ENCODE data around the gene PCDHGB4.
"Not testable (repeated sequence)": the region's sequence is repeated elsewhere in the genome, so short reads cannot be mapped to it uniquely, and the experiment has no call there.

Gene PCDHGB4

DNA sequence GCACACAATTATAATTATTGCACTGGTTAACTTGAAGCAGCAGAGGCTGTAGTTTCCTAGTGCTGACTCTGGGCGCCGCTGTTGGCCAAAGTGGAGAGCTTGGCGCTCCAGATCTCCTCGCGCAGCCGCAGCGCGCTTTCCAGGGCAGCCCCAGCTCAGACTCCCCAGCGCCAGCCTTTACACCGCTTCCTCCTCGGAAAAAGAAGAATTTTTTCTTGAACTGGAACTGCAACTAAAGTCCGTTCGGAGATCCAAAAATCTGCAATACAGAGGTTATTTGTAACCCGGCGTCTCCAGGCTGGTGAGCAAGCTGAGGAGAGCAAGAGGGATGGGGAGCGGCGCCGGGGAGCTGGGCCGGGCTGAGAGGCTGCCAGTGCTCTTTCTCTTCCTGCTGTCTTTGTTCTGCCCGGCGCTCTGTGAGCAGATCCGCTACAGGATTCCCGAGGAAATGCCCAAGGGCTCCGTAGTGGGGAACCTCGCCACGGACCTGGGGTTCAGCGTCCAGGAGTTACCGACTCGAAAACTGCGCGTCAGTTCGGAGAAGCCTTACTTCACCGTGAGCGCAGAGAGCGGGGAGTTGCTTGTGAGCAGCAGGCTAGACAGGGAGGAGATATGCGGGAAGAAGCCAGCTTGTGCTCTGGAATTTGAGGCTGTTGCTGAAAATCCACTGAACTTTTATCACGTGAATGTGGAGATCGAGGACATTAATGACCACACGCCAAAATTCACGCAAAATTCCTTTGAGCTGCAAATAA lies at the start of gene PCDHGB4:
PCDHGB4 (plus strand) TSS at position 142 of the 755 bp plus-strand sequence; CDS start at position 329, 187 bp downstream.
- peak; percentile 43 to 60 (median 56) for DNase-seq

DNA sequence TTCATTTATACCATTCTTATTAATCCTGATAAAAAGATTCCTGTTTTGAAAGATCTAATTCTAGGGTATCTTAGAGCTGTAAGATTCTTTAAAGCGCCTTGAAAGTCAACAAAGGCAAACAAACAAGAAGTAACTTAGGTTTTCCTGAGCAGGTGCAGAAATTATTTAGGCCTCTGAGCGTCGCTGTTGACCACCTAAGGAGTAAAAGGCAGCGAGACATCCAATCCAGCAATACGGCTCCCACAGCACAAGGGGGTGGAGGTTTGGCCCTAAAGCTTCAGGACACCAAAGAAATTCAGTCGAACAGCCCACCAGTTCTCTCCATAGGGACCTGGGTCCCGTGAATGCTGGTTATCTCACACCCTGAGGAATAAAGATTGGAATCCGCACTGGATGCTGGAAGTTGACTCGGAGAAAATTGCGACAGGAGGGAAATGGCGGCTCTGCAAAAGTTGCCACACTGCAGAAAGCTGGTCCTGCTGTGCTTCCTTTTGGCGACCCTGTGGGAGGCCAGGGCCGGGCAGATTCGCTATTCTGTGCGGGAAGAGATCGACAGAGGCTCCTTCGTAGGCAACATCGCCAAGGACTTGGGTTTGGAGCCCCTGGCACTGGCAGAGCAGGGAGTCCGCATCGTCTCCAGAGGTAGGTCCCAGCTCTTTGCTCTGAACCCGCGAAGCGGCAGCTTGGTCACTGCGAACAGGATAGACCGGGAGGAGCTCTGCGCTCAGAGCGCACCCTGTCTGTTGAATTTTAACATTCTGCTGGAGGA lies 48.8 kb upstream of the PCDHGB4 start, which contains the start of gene PCDHGA2:
PCDHGA2 (plus strand) TSS at position 223 of the 769 bp plus-strand sequence.
- DNase-seq = no peak

DNA sequence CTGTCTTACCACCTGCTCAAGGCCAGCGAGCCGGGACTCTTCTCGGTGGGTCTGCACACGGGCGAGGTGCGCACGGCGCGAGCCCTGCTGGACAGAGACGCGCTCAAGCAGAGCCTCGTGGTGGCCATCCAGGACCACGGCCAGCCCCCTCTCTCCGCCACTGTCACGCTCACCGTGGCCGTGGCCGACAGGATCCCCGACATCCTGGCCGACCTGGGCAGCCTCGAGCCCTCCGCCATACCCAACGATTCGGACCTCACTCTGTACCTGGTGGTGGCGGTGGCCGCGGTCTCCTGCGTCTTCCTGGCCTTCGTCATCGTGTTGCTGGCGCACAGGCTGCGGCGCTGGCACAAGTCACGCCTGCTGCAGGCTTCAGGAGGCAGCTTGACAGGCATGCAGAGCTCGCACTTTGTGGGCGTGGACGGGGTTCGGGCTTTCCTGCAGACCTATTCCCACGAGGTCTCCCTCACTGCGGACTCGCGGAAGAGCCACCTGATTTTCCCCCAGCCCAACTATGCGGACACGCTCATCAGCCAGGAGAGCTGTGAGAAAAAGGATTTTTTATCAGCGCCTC lies 46.6 kb upstream of the PCDHGB4 start:
- not testable (repeated sequence) for DNase-seq

DNA sequence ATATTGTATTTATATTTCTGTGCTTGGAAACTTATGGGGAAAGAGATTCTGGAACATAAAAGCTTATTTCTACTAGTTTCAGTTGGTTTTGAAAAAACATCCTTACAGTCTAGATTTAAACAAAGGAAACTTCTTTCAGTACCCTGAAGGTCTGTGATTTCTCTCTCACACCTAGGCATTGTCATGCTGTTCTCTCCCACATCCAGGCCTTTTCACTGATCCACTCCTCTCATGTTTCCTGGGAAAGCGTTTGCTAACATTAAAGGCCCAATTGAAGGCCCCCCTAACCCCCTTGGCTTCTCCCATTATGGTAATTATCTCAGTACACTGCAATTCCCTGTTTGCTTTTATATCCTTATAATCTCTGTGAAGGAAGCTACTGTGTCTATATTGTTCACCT lies 44.7 kb upstream of the PCDHGB4 start:
- DNase-seq = no peak

DNA sequence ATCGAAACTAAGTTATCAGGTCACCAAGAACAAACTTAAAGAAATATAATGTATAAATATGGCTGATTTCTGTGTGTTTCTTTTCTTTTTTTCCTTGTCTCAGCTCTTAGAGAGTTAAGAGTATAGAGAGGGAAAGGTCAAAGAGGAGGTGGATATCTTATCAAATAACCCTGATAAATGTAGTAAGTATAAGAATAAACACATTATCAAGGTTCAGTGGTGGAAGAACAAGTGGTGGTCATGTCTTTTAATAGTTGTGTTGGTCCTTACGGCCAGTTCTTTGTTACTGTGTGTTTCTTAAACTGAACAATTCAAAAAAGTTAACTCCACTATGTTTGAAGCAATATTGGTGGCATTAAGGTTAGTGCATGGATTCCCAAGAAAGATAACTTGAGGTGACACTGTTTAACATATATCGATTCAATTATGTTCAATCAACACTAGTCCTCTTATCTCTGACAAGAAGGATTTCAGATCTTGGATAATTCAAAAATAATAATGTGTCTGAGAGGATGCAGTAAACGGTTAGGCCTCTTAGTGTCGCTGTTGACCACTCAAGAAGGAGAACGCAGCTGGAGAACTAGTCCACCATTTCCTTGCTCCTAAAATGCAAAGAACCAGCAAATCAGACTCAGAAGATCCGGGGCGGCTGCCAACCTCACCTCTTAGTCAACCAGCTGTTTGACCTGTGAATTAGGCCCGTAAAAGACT lies 44.1 kb upstream of the PCDHGB4 start, which contains the start of gene PCDHGA3:
PCDHGA3 (plus strand) TSS at position 588 of the 711 bp plus-strand sequence. CDS start 205 bp downstream, outside the sequence.
- DNase-seq = peak; percentile 32 to 38 (median 35)

DNA sequence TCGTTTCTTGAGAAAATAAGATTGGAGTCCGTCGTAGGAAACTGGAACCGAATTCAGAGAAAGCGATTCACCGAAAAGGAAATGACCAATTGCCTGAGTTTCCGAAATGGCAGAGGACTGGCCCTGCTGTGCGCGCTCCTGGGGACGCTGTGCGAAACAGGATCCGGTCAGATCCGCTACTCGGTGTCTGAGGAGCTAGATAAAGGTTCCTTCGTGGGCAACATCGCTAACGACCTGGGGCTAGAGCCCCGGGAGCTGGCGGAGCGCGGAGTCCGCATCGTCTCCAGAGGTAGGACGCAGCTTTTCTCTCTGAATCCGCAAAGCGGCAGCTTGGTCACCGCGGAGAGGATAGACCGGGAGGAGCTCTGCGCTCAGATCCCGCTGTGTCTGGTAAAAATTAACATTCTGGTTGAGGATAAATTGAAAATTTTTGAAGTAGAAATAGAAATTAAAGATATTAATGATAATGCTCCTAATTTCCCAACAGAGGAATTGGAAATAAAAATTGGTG lies 43.5 kb upstream of the PCDHGB4 start:
- no peak for DNase-seq

DNA sequence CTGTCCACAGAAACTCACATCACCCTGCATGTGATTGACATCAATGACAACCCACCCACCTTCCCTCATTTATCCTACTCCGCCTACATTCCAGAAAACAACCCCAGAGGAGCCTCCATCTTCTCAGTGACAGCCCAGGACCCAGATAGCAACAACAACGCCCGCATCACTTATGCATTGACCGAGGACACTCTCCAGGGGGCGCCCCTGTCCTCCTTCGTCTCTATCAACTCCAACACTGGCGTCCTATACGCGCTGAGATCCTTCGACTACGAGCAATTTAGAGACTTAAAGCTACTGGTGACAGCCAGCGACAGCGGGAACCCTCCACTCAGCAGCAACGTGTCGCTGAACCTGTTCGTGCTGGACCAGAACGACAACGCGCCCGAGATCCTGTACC lies 42.2 kb upstream of the PCDHGB4 start:
- DNase-seq = no peak

DNA sequence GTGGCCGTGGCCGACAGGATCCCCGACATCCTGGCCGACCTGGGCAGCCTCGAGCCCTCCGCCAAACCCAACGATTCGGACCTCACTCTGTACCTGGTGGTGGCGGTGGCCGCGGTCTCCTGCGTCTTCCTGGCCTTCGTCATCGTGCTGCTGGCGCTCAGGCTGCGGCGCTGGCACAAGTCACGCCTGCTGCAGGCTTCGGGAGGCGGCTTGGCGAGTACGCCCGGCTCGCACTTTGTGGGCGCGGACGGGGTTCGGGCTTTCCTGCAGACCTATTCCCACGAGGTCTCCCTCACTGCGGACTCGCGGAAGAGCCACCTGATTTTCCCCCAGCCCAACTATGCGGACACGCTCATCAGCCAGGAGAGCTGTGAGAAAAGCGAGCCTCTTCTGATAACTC lies 41.5 kb upstream of the PCDHGB4 start:
- not testable (repeated sequence) for DNase-seq

DNA sequence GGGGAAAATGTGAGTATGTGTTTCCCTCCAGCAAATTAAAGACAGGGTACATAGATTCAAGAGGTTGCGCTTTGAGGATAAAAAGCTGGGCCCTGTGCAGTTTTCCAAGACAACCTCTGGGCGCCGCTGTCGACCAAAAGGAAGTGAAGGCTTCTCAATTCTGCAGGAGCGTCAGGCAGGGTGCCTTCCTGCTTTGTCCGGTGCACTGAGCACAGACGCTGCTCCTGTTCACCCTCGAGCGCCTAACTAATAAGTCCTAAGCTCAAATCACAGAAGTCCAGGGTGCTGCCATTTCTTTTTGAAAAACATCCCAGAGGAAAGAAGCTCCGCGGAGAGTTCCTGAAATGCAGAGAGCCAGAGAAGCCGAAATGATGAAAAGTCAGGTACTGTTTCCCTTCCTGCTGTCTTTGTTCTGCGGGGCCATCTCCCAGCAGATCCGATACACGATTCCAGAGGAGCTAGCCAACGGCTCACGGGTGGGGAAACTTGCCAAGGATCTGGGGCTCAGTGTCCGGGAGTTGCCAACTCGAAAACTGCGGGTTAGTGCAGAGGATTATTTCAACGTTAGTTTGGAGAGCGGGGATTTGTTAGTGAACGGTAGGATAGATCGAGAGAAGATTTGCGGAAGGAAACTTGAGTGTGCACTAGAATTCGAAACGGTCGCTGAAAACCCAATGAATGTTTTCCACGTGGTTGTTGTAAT lies 37.4 kb upstream of the PCDHGB4 start, which contains the start of gene PCDHGB1:
PCDHGB1 (plus strand) TSS at position 183 of the 703 bp plus-strand sequence; CDS start at position 345, 162 bp downstream.
- peak in 2 of 3 donors; percentile 31 to 51 for DNase-seq

DNA sequence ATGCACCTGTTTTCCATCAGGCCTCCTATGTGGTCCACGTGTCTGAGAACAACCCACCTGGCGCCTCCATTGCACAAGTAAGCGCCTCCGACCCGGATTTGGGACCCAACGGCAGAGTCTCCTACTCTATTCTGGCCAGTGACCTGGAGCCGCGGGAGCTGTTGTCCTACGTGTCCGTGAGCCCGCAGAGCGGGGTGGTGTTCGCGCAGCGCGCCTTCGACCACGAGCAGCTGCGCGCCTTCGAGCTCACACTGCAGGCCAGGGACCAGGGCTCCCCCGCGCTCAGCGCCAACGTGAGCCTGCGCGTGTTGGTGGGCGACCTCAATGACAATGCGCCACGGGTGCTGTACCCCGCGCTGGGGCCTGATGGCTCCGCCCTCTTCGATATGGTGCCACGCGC lies 35.9 kb upstream of the PCDHGB4 start:
- DNase-seq = no peak

DNA sequence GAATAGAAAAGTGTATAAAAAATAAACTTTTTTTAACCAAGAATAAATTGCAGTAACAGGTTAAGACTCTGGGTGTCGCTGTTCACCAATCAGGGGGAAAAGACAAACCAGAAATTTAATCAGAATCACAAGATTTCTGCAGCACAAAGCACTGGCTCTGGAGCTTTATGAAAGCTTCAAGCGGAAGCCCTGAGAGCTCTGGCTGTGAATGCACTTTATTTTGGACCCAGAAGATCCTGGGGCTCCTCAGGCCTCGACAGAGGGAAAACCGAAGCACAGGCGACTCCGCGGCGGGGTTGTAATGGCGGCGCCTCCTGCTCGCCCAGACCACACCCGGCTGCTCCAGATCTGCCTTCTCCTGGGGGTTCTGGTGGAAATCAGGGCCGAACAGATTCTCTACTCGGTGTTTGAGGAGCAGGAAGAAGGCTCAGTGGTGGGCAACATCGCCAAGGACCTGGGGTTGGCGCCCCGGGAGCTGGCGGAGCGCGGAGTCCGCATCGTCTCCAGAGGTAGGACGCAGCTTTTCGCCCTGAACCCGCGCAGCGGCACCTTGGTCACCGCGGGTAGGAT lies 32.5 kb upstream of the PCDHGB4 start, which contains the start of gene PCDHGA4:
PCDHGA4 (plus strand) TSS at position 122 of the 570 bp plus-strand sequence; CDS start at position 209, 87 bp downstream.
- peak in 1 of 3 donors; percentile 11 for DNase-seq

DNA sequence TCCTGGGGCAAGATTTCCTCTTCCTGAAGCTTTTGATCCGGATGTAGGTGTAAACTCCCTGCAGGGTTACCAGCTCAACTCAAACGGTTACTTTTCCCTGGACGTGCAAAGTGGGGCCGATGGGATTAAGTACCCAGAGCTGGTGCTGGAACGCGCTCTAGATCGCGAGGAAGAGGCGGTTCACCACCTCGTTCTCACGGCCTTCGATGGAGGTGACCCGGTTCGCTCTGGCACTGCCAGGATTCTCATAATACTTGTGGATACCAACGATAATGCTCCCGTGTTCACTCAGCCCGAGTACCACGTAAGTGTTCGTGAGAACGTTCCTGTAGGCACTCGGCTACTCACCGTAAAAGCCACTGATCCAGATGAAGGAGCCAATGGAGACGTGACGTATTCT lies 31.9 kb upstream of the PCDHGB4 start:
- no peak for DNase-seq

DNA sequence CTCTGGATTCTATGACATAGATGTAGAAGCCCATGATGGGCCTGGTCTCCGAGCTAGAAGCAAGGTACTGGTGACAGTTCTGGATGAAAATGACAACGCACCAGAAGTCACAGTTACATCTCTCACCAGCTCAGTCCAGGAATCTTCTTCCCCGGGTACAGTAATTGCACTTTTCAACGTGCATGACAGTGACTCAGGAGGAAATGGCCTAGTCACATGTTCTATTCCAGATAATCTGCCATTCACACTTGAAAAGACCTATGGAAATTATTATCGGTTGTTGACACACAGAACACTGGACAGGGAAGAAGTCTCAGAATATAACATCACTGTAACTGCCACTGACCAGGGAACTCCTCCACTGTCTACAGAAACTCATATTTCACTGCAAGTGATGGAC lies 31.4 kb upstream of the PCDHGB4 start:
- no peak for DNase-seq

DNA sequence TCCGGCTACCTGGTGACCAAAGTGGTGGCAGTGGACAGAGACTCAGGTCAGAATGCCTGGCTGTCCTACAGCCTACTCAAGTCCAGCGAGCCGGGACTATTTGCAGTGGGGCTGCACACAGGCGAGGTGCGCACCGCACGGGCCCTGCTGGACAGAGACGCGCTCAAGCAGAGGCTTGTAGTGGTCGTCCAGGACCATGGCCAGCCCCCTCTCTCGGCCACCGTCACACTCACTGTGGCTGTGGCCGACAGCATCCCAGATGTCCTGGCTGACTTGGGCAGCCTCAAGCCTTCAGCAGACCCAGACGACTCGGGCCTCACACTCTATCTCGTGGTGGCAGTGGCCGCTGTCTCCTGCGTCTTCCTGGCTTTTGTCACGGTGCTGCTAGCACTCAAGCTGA lies 30.5 kb upstream of the PCDHGB4 start:
- no peak for DNase-seq

DNA sequence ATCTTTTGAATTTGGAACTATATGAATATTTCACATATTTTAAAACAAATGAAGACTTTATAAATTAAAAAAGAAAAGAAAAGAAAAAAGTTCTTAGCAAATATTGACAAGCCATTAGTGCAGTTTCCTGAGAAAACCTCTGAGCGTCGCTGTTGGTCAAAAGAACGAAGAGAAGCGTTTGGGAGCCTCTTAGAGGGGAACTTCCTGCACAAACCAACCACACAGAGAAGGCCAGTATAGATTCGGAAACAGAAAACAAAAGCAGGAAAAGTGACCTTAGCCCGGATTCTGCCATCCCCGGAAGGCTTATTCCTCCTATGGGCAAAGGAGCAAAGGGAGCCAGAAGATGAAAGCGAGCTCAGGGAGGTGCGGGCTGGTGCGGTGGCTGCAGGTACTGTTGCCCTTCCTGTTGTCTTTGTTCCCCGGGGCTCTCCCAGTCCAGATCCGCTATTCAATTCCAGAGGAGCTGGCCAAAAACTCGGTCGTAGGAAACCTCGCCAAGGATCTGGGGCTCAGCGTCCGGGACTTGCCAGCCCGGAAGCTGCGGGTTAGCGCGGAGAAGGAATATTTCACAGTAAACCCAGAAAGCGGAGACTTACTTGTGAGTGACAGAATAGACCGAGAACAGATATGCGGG lies 27.6 kb upstream of the PCDHGB4 start, which contains the start of gene PCDHGB2:
PCDHGB2 (plus strand) TSS at position 205 of the 637 bp plus-strand sequence; CDS start at position 347, 142 bp downstream.
- DNase-seq = peak; percentile 31 to 43 (median 38)

DNA sequence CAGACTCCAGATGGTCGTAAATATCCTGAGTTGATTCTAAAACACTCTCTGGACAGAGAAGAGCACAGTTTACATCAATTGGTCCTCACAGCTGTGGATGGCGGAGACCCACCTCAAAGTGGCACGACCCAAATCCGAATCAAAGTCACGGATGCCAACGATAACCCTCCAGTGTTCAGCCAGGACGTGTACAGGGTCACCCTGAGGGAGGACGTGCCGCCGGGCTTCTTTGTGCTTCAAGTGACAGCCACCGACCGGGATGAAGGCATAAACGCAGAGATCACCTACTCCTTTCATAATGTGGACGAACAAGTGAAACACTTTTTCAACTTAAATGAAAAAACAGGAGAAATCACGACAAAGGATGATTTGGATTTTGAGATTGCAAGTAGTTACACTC lies 26.8 kb upstream of the PCDHGB4 start:
- no peak for DNase-seq

DNA sequence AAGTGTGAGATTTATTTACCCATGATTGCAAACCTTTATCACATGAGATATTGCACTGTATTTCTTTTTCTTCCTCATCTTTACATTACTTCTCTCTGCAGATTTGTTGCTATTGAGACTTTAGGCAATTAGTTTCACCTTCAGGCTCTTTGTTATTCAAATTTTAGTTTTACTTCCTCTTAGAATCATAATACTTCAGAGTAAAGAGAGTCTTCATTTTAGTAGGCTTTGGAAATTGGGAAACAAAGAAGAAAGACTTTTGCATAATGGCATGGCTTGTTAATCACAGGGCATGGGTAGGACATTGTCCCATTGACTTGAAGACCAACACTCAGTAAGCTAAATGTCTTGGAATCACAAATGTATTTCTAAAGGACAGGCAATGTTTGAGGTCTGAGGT lies 24.8 kb upstream of the PCDHGB4 start:
- DNase-seq = no peak

DNA sequence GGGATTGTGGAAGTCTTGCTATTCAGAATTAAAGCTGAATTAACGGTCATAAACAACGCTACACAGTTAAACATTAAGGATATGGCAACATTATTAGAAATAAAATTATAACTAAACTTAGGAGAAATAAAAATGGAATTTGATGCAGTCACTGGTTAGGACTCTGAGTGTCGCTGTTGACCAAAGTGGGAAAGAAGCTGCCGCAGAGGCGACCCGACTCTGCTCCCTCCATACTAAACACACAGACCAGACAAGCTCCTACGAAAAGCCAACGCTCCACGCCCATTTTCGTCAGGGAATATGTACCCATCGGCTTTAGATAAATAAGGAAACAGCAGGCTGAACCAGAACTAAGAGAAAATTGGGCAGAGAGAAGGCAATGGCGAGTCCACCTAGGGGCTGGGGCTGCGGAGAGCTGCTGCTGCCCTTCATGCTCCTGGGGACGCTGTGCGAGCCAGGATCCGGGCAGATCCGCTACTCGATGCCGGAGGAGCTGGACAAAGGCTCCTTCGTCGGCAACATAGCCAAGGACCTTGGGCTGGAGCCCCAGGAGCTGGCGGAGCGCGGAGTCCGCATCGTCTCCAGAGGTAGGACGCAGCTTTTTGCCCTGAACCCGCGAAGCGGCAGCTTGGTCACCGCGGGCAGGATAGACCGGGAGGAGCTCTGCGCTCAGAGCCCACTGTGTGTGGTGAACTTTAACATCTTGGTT lies 23.4 kb upstream of the PCDHGB4 start, which contains the start of gene PCDHGA5:
PCDHGA5 (plus strand) TSS at position 211 of the 709 bp plus-strand sequence; CDS start at position 380, 169 bp downstream.
- DNase-seq = no peak

DNA sequence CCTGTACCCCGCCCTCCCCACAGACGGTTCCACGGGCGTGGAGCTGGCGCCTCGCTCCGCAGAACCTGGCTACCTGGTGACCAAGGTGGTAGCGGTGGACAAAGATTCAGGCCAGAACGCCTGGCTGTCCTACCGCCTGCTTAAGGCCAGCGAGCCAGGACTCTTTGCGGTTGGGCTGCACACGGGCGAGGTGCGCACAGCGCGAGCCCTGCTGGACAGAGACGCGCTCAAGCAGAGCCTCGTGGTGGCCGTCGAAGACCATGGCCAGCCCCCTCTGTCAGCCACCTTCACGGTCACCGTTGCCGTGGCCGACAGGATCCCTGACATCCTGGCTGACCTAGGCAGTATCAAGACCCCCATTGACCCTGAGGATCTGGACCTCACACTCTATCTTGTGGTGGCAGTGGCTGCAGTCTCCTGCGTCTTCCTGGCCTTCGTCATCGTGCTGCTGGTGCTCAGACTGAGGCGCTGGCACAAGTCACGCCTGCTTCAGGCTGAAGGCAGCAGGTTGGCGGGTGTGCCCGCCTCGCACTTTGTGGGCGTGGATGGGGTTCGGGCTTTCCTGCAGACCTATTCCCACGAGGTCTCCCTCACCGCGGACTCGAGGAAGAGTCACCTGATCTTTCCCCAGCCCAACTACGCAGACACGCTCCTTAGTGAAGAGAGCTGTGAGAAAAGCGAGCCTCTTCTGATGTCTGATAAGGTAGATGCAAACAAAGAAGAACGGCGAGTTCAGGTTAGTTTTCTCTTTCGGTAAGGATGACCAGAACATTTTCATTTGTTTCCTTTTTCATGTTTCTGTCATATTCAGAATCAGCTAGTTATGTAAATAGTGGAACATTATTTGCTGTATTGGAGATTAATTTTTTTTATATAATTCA lies 21.2 kb upstream of the PCDHGB4 start:
- no peak for DNase-seq

All from suppressor macrophage treated with lipopolysaccharide for 1 hour (primary cell).